ENCODE results near the gene ETFA. TPM values are rescaled to one million over a fixed set of nuclear protein-coding genes. Genes with fewer than 3 reads are reported as not detected.

The ETFA gene
- total RNA-seq, 1 donor from 2014 or later, result 112 TPM

DNA sequence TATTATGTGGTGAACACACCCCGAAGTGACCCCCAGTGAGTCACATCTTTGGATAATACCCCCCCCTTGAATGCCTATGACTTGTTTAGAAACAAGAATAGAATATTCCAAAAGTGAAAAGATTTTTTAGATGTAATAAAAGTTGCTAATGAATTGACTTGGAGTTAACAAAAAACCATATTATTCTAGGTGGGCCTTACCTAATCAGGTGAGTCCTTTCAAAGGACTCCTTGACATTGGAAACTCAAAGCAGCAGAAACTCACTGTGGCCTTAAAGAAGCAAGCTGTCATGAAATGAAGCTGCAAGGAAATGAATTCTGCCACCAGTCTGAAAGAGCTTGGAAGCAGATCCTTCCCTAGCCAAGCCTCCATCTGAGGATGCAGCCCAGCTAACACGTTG lies 14.4 kb upstream of the ETFA start:
- no peaks in the 10 kb centered on the region for H3K4me1 Mint-ChIP-seq
- peaks cover 43% of the 10 kb centered on the region for H3K27me3 Mint-ChIP-seq
- intact Hi-C loops (cut with micrococcal nuclease), result no loop called here
- ChIA-PET CTCF (no interaction called here), POLR2A (no interaction called here)
- no peaks in the 10 kb centered on the region for H3K9me3 Mint-ChIP-seq
- H3K27ac Mint-ChIP-seq, result no peak overlapping the region
- H3K36me3 Mint-ChIP-seq (ENCODE audit: low read depth), result no peaks in the 10 kb centered on the region
- DNase-seq (no peak), ATAC-seq (ENCODE audit: low read depth) (no peak)
- no peak overlapping the region for H3K4me3 Mint-ChIP-seq
- TF ChIP-seq CTCF (IDR thresholded peaks at IDR 0.05), result no peak

- intact Hi-C loops (cut with micrococcal nuclease), result no loop called here
- peaks cover 35% of the 10 kb centered on the region for H3K27me3 Mint-ChIP-seq
- no peaks in the 10 kb centered on the region for H3K36me3 Mint-ChIP-seq (ENCODE audit: low read depth)
- CTCF ChIA-PET, result no interaction called here
- no peaks in the 10 kb centered on the region for H3K9me3 Mint-ChIP-seq
- TF ChIP-seq CTCF (IDR thresholded peaks at IDR 0.05), result no peak
- no peaks in the 10 kb centered on the region for H3K4me1 Mint-ChIP-seq
- DNase-seq (no peak), ATAC-seq (ENCODE audit: low read depth) (no peak)
- H3K4me3 Mint-ChIP-seq, result no peak overlapping the region
- POLR2A ChIA-PET, result no interaction called here
- H3K27ac Mint-ChIP-seq, result no peak overlapping the region
Observed at GRCh38 chr15:76324066-76324465, 12.8 kb upstream of the ETFA start.

GRCh38 chr15:76321602-76322001 lies 10.3 kb upstream of the ETFA start:
- Mint-ChIP-seq H3K27ac (no peak overlapping the region), H3K36me3 (ENCODE audit: low read depth) (no peaks in the 10 kb centered on the region), H3K4me3 (no peak overlapping the region), H3K4me1 (no peaks in the 10 kb centered on the region), H3K27me3 (peaks cover 31% of the 10 kb centered on the region), H3K9me3 (no peaks in the 10 kb centered on the region)
- TF ChIP-seq CTCF (IDR thresholded peaks at IDR 0.05), result no peak
- POLR2A ChIA-PET, result no interaction called here
- intact Hi-C loops (cut with micrococcal nuclease), result no loop called here
- DNase-seq (no peak), ATAC-seq (ENCODE audit: low read depth) (no peak)
- CTCF ChIA-PET, result no interaction called here

GRCh38 chr15:76321171-76321570 lies 9.9 kb upstream of the ETFA start:
- ATAC-seq (ENCODE audit: low read depth), result no peak
- Mint-ChIP-seq H3K27ac (no peak overlapping the region), H3K36me3 (ENCODE audit: low read depth) (no peaks in the 10 kb centered on the region), H3K9me3 (no peaks in the 10 kb centered on the region), H3K4me1 (no peaks in the 10 kb centered on the region), H3K27me3 (peaks cover 29% of the 10 kb centered on the region), H3K4me3 (no peak overlapping the region)
- TF ChIP-seq CTCF (IDR thresholded peaks at IDR 0.05), result no peak
- intact Hi-C loops (cut with micrococcal nuclease), result no loop called here
- ChIA-PET POLR2A (no interaction called here), CTCF (no interaction called here)
- DNase-seq, result no peak

- DNase-seq (no peak), ATAC-seq (ENCODE audit: low read depth) (no peak)
- intact Hi-C loops (cut with micrococcal nuclease), result no loop called here
- ChIA-PET CTCF (no interaction called here), POLR2A (no interaction called here)
- Mint-ChIP-seq H3K27me3 (peaks cover 22% of the 10 kb centered on the region), H3K4me3 (no peak overlapping the region), H3K4me1 (no peaks in the 10 kb centered on the region), H3K36me3 (ENCODE audit: low read depth) (no peaks in the 10 kb centered on the region), H3K27ac (no peak overlapping the region), H3K9me3 (no peaks in the 10 kb centered on the region)
- no peak for TF ChIP-seq CTCF (IDR thresholded peaks at IDR 0.05)
Observed at GRCh38 chr15:76320012-76320411, 8.7 kb upstream of the ETFA start.
